Midbrain (tissue), 1 donor: ENCODE results near the gene ABCA13.

ENCODE experiments used
- DNase-seq: peaks from one replicate; lab custom pipeline; 2025; lab: John Stamatoyannopoulos, UW

The ABCA13 gene

GRCh38 chr7:48427671-48428070 is 256.4 kb downstream of the ABCA13 start:
- DNase-seq = no peak

- no peak for DNase-seq
These were observed 256.9 kb downstream of the ABCA13 start for GRCh38 chr7:48428091-48428684.

- no peak for DNase-seq
These were observed 257.9 kb downstream of the ABCA13 start for GRCh38 chr7:48429117-48429516.

DNA sequence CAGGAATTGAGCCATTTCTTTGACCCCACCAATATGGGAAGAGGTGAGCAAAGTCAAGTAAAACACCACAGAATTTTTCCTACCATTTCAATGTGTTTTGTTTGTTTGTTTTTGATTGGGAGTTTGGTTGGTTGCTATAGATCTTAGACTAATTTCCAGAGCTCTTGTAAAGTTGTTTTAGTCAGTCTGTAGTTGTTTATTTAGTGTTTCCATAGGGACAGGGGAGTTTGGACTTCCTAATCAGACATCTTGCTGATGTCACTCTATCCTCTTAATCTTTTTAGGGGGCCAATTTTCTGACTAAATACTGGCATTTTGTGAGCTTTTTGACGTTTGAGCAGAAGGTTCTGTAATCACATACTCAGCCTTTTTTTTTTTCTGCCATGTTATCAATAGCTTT is 266.9 kb downstream of the ABCA13 start:
- DNase-seq = no peak

DNA sequence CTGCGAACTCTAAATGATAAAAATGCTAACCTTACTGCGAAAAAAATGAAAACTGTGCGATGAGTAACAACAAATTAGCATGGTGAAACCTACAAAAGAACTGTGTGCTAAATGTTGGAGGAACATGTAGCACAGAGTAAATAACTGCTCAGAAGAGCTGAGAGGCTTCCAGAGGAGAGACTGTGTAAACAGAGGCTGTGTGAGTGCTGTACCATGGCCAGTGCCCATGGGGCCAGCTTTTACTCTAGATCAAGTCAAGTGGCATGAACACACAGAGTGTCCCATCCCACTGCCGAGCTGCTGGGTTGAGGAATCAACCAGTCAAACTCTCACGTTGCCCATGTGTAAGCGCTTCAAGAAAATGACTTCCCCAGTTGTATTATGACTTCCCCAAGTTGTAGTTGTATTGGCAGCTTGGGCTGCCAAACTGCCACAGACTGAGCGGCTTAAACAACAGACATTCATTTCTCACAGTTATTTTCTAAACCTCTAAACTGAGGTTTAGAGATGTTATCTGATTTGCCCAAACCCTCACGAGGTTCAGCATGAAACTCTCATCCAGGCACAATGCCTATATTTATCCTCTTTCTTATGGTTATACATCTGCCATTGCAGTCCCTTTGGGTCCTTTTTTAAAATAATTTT is 270.7 kb downstream of the ABCA13 start:
- DNase-seq = no peak

- no peak for DNase-seq
These were observed 271.8 kb downstream of the ABCA13 start for GRCh38 chr7:48443051-48443450.

DNA sequence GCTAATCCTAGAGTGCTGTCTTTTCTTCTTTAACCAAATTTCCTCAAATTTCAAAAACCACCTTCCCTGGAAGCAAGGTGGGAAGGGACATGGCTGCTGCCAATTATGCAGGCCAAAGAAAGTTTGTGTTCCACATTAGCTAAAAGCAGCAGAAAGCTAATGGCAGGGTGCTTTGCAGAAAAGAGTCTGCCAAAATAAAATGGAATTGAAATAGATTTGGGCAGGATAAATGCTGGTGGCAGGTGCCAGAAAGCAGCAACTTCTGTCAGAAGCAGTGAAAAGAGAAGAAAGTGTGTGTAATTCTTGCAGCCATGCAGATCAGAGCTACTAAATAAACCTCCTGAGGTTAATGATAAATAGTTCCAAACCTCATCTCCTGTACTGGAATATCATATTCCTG is 275.5 kb downstream of the ABCA13 start:
- no peak for DNase-seq

DNA sequence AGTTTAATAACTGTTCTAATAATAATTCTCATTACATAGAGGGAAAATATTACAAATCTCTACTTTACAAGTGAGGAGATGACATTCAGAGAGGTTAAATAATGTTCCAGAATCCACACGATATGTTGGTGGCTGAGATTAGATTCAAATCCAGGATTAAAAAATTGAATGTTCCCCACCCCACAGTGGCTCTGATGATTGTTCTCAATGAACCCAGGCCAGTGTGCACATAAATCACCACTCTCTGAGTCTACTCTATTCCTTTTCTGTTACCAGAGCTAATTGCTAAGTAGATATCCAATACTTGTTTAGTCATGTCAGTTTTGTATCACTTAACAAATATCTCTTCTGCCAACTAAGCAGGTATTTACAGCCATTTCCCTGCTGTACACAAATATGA is 281.0 kb downstream of the ABCA13 start:
- DNase-seq = no peak

DNA sequence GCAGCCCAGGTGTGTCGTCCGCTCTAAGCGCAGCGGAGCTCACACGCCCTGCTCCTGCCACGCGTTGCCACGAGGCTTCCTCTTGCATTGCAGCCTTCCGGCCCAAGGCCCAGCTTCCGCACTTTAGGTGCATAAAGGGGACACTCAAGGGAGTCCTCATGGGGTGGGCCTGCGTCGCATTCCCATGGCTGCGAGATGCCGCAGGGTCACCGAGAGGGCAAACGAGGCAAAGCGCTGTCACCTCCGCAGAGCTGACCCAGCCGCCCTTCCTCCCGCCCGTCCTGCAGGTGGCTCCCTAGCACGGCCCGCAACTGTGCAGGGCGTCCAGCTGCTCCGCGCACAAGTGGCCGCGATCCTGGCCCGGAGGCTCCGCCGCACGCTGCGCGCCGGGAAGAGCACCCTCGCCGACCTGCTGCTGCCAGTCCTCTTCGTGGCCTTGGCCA is 283.5 kb downstream of the ABCA13 start:
- DNase-seq = no peak

GRCh38 chr7:48455363-48455762 is 284.1 kb downstream of the ABCA13 start:
- no peak for DNase-seq

- DNase-seq = no peak
These were observed 287.7 kb downstream of the ABCA13 start for GRCh38 chr7:48458701-48459524.

GRCh38 chr7:48466713-48467112 is 295.5 kb downstream of the ABCA13 start:
- DNase-seq = no peak

DNA sequence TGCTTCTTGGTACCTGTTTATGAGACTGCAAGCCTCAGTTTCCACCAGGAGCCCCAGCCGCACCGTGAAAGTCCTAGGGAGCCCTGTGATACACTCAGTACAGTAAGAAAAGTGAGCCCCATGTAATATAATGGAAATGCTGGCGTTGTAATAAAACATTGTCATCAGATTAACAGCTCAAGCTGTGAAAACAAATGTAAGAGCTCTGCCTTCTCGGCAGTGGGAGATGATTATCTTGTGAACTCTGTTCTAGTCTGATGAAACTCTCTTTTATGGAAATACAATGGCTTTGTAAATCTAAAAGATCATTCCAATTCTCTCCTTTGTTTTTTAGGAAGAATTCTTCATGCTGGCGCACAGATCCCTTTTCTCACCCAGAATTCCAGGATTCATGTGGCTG is 299.9 kb downstream of the ABCA13 start:
- DNase-seq = no peak

- DNase-seq = no peak
These were observed 301.4 kb downstream of the ABCA13 start for GRCh38 chr7:48472640-48473039.

- DNase-seq = no peak
These were observed 302.1 kb downstream of the ABCA13 start for GRCh38 chr7:48473205-48473865.

DNA sequence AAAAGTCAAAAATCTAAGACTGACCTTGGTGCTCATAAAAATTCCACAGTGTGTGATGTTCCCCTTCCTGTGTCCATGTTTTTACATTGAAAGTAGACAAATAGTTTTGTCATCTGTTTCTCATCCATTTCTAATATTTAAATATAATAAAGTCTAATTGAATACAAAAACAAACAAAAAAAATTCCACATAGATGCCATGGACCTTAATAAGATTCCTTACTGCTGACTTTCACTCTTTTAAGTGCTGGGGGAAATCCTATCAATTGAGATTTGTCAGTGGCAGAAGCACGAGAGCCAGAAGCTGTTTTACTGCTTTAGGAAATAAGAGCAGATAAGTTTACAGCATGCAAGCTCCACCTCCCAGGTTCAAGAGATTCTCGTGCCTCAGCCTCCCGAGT is 310.0 kb downstream of the ABCA13 start:
- no peak for DNase-seq

- DNase-seq = no peak
These were observed 326.3 kb downstream of the ABCA13 start for GRCh38 chr7:48497521-48497920.

DNA sequence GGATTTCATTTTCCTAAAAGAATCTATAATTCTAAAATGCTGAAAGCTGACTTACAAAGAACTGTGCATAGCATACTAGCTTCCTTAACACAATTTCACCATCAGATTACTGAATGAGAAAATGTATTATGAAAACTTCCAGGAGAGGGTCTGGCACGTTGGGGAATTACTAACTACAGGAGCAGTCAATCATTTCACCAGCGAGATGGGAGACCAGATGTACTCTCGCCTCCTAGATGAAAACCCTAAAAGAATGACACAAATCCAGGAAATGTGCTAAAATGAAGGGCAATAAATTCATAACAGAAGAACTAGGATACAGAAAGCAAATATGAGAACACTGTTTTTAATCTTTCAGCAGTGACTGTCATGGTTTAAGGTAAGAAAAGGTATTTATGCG is 330.8 kb downstream of the ABCA13 start:
- DNase-seq = no peak

GRCh38 chr7:48505051-48505450 is 333.8 kb downstream of the ABCA13 start:
- no peak for DNase-seq

GRCh38 chr7:48505466-48505865 is 334.2 kb downstream of the ABCA13 start:
- no peak for DNase-seq

DNA sequence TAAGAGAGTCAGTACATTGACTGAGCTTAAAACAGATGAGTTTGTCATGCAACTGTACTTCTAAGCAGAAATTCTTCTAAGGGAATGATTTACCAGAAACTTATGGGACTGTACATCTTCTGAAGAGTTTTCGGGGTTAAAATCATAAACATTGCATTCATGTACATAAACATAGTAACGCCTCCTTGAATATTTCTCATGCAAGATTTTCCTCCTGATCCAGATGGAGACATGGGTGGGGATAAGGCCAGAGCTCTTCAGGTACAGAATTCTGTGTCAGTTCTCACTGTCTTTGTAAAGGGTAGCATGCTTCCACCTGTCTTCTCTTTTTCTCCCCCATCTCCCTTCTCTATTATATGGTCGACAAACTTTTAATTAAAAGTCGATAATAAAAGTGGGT is 335.3 kb downstream of the ABCA13 start:
- DNase-seq = no peak

- no peak for DNase-seq
These were observed 339.8 kb downstream of the ABCA13 start for GRCh38 chr7:48511080-48511479.

- no peak for DNase-seq
These were observed 341.6 kb downstream of the ABCA13 start for GRCh38 chr7:48512892-48513291.
